ENCODE data around the gene RGS16.

Gene RGS16

DNA sequence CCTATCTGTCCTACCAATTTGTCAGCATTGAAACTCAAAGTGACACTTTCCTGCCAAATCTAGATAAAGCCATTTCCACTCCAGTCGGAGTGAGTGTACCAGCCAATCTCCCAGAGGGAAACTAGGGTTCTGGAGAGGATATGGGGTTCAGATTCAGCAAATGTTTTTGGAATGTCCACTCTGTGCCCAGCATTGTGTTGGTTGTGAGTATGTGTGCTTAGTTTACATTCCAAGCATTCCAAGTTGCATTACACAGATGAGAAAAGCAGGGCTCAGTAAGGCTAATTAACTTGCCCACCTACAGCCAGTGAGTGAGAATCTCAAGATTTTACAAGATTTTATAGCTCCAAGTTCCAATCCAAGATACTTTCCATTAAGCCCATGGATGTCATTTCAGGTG, 26.4 kb upstream of the RGS16 start:
- FAIRE-seq (no peak), DNase-seq (ENCODE audit: insufficient read length, low spot score) (no peak)
- TF ChIP-seq, protein P1, sequence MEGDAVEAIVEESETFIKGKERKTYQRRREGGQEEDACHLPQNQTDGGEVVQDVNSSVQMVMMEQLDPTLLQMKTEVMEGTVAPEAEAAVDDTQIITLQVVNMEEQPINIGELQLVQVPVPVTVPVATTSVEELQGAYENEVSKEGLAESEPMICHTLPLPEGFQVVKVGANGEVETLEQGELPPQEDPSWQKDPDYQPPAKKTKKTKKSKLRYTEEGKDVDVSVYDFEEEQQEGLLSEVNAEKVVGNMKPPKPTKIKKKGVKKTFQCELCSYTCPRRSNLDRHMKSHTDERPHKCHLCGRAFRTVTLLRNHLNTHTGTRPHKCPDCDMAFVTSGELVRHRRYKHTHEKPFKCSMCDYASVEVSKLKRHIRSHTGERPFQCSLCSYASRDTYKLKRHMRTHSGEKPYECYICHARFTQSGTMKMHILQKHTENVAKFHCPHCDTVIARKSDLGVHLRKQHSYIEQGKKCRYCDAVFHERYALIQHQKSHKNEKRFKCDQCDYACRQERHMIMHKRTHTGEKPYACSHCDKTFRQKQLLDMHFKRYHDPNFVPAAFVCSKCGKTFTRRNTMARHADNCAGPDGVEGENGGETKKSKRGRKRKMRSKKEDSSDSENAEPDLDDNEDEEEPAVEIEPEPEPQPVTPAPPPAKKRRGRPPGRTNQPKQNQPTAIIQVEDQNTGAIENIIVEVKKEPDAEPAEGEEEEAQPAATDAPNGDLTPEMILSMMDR (IDR thresholded peaks at IDR 0.05; ENCODE audit: insufficient read depth, missing control alignments) = no peak

DNA sequence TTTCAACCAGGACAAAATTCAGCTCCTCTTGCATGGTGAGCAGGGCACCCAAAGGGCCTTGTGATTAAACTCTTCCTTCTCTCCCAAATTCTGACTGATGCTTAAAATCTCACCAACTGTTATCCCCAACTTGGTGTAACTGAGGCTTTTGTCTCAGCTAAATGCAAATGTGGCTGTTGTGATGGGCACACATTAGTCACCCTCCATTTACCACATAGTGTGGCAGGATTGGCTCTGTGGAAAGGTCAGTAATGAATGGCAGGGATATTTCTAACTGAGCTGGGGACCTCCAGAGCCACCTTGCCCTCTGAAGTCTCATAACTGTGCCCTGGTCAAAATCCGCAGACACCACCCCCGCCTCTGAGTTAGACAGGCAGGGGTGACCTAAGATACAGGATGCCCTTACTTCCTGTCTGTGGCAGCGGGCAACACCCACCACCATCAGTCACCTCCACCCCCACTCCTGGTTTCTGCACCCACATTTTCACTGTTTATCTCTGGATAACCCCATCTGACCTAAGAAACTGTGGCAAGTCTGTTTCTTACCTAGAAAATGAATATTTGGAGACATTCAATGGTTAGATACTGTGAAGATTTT, 25.4 kb upstream of the RGS16 start:
- FAIRE-seq = no peak
- TF ChIP-seq, protein P1 (IDR thresholded peaks at IDR 0.05; ENCODE audit: insufficient read depth, missing control alignments) = no peak
- DNase-seq (ENCODE audit: insufficient read length, low spot score) = no peak

DNA sequence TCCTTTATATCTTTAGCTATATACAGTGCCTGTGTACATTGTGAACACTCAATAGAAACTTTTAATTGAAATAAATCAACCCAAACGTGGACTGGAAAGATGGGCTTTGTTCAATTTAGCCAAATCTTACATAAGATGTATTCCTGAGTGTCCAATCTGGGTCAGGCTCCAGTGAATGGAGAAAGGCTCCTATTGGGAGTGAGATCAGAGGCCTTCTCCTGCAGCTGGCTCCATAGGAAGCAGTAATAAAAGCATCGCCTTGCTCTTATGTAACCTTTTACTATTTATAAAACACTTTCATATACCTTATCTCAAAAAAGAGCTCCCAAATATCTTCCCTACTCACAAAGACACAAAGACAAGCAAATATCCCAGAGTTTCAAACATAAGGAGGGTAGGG, 24.9 kb upstream of the RGS16 start:
- FAIRE-seq (no peak), DNase-seq (ENCODE audit: insufficient read length, low spot score) (no peak)
- TF ChIP-seq, protein P1 (IDR thresholded peaks at IDR 0.05; ENCODE audit: insufficient read depth, missing control alignments) = no peak

DNA sequence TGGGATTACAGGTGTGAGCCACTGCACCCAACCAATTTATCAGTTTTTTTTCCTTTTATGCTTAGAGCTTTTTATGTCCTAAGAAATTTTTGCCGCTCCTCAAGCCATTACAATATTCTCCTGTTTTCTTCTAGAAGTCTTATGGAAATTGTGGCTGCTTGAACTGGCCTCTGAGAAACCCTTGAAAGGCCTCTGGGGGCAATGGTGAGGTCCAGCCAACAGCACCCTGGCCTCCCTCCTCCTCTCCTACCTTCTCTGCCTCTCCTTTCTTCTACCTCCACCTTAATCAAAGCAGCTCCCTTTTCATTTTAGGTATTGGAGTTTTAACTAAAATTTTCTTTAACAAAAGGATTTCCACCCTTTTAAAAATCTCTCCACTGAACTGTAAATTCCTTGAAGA, 24.5 kb upstream of the RGS16 start:
- FAIRE-seq = no peak
- DNase-seq (ENCODE audit: insufficient read length, low spot score) = no peak
- TF ChIP-seq, protein P1 (IDR thresholded peaks at IDR 0.05; ENCODE audit: insufficient read depth, missing control alignments) = no peak

DNA sequence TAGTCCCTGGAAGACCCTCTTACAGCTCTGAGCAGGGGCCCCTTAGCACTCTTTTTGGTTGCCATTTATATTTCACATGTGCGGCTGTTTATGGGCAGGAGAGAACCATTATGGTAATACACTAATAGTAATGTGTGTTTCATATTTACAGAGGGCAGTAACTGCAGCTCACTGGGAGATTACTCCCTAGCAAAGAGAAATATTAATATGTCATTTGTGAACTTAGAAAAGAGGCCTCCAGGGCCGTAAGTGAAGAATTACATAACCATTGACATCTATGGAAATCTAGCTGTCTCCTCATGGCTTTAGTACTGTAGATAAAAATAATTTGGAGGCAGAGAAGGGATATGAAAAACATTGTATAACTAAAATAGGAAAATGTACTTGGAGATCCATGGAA, 23.4 kb upstream of the RGS16 start:
- FAIRE-seq (no peak), DNase-seq (ENCODE audit: insufficient read length, low spot score) (no peak)
- TF ChIP-seq, protein P1 (IDR thresholded peaks at IDR 0.05; ENCODE audit: insufficient read depth, missing control alignments) = no peak

DNA sequence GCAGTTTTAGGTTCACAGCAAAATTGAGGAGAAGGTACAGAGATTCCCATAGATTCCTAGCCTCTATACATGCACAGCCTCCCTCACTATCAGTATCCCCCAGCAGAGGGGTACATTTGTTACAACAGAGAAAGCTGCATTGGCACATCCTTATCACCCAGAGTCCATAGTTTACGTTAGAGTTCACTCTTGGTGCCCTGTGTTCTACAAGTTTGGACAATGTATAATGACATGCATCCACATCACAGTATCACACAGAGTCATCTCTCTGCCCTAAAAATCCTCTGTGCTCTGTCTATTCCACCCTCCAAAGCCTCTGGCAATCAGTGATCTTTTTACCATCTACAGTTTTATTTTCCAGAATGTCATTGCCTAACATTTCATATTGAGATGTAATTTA, 22.3 kb upstream of the RGS16 start:
- DNase-seq (ENCODE audit: insufficient read length, low spot score) (no peak), FAIRE-seq (no peak)
- TF ChIP-seq, protein P1 (IDR thresholded peaks at IDR 0.05; ENCODE audit: insufficient read depth, missing control alignments) = no peak

DNA sequence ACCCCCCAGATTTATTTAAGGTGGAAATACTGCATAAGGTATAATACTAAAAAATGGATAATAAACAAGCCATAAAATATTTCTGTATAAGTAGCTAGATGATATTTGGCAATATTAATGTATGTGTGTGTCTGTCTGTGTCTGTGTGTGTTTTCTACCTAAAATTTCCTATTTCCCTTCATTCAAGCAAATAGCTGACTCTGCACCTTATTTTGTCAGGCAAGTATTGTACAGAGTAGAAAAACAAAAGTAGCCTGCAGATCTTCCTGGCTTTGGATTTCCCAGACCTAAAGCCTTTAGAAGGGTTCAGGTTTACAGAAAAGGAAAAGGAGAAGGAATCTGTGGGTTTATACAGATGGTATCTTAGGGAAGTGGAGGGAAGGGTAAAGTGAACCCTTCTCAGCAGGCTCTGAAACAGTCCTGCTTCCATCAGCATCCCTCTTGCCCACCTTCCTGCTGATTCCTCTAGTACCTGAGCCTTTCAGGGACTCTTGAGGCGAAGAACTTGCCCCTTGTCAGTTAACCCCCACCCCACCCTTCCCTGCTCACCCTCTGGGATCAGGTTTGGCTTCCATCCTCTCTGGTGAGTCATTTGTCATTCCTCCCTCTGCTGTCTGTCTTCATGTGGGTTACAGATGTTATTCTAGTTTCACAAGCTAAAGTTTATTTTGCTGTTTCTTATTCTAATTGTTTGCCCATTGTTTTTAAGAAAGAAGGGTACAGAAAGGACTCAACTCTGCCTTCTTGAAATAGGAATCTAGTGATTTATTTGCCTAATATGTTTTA, 21.7 kb upstream of the RGS16 start:
- FAIRE-seq = no peak
- TF ChIP-seq, protein P1 (IDR thresholded peaks at IDR 0.05; ENCODE audit: insufficient read depth, missing control alignments) = no peak
- no peak for DNase-seq (ENCODE audit: insufficient read length, low spot score)
